Measurements from ENCODE around the gene CBS.
"Not testable (repeated sequence)": the region's sequence is repeated elsewhere in the genome, so short reads cannot be mapped to it uniquely, and the experiment has no call there.

GRCh38 chr21:43104642-43105041, 29.0 kb upstream of the CBS start:
- TF ChIP-seq CTCF (IDR thresholded peaks at IDR 0.05); EZH2 (IDR thresholded peaks at IDR 0.05; ENCODE audit: borderline replicate concordance, insufficient read depth, low read depth, low read length, poor library complexity, severe bottlenecking): not testable (repeated sequence)
